HG03571 (cell line): ENCODE data around the gene MAGI3.
"Not testable (repeated sequence)": the region's sequence is repeated elsewhere in the genome, so short reads cannot be mapped to it uniquely, and the experiment has no call there.

Source experiments
- ATAC-seq: cut with Tn5 transposase; IDR thresholded peaks from one replicate; pipeline ENCODE4 v1.9.1; 2021; ENCODE audit not compliant: unreplicated experiment

Gene MAGI3

DNA sequence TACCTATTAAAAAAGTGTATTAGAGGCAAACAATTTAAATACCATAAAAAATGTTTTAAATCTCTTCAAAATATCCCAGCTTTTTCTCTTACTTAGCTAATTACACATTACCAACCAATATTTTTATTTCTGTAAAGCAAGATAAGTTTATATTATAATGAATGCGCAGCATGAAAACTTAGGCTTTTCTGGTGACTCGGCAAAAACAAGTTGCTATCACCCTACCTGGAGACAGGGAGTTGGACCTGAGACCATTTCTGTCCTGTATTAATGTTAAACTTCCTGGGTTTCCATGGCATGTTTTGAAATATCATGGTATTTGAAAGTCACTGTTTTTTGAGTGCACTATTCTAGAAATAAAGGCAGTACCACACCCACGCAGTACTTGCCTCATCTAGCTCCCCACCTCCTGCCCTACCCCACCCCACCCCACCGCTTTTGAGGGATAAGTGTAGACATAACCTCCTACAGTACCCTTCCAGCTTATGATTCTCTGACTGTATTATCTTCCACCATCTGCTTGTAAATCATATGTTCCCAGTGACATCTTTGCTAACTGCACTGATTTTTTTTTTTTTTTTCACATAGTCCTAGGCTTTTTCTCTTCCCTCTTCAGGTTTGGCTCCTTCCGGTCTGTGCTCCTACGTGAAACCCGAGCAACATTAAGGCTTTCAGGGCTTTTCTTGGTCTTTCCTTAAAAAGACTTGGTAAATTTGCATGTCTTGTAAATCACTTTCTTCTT, 291.5 kb downstream of the MAGI3 start:
- ATAC-seq, result no peak

DNA sequence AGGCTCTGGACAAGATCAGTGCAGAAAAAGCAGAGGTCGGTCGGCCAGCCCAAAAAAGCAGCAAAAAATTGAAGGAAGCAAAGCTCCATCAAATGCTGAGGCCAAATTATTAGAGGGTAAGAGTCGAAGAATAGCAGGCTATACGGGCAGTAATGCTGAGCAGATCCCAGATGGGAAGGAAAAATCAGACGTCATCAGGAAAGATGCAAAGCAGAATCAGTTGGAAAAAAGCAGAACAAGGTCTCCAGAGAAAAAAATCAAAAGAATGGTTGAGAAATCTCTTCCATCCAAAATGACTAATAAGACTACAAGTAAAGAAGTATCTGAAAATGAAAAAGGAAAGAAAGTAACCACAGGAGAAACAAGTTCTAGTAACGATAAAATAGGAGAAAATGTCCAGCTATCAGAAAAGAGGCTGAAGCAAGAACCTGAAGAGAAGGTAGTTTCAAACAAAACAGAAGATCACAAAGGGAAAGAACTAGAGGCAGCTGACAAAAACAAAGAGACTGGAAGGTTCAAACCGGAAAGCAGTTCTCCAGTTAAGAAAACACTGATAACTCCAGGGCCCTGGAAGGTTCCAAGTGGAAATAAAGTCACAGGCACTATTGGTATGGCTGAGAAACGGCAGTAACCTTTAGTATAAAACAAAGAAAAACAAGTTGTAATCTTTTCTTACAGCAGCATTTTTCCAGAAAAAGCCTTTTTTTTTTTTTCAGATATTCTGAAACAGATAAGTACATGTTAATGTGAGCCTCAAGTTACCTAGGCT, 293.3 kb downstream of the MAGI3 start:
- ATAC-seq, result no peak

DNA sequence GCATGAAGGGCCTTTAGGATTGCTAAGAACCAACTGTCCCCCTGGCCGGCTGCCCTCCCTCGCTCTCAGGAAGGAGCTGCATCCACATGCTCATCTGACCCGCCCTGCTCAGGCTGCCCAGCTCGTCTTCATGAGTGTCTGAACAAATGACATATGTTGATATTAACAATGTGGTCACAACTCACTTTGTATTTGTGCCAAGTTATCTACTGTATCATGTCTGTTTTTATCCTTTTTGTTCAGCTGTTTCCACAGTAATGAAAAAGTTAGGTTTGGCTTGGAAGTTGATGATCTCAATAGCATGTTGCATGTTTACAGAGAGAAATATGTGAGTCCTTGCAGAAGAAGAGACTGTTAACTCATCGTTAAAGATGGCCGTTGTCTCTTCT, 293.8 kb downstream of the MAGI3 start:
- no peak for ATAC-seq

DNA sequence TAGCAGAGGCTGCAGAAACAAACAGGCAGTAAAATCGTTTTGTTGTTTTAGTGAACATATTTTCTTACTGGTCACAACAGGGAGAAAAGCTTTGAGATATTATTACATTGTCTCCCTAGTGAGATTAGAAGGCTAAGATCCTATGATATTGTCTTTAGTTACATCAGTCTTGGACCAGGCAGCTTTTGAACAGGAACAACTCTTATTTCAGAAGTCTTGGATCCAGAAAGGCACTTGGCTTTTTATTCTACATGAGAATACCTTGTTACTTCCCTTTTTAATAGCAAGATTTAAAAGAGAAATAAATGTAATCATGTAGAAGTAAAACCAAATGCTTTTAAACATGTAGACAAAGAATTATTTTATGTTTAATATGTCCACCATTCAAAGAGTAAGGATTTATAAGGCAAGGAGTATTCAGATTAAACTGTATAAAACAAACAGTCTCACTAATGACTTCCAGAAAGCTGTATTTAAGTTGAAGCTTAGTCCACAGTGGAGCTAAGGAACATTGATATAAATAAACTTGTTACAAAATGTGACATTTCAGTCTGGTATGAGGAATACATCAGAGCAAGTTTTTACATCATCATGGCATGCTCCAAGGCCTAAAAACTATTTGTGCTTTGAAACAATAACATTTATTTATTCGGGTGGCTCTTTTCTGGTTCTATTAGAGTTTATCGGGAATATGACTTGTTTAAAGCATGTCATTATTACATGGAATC, 296.7 kb downstream of the MAGI3 start:
- ATAC-seq, result no peak

DNA sequence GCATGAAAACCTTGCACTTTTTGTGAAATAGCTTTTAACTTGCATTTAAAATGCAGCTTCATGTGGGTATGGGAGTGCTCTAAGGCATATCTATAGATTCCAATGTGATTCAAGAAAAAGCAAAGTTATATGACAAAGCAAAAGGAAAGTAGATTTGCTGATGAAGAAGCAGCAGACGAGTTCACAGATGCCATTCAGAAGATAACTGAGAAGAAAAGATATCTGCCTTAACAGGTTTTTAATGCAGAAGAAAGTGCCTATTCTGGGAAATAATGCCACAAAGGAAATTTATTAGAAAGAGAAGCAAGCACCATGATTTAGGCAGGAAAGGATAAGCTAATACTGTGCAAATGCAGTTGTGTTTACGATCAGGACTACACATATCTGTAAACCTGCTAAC, 300.9 kb downstream of the MAGI3 start:
- no peak for ATAC-seq

DNA sequence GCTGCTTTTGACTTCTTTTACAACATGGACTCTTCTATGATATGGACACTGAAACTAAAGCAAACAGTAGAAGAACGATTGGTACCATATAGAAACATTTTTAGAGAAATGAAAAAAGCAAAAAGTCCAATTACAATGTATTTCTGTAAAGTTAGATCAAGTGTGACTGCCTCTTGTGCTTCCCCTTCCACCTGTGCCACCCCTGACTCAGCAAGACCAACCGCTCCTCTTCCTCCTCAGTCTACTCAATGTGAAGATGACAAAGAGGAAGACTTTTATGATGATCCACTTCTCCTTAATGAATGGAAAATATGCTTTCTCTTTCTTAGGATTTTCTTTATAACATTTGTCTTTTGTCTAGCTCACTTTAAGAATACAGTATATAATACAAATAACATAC, 302.0 kb downstream of the MAGI3 start:
- ATAC-seq, result no peak

DNA sequence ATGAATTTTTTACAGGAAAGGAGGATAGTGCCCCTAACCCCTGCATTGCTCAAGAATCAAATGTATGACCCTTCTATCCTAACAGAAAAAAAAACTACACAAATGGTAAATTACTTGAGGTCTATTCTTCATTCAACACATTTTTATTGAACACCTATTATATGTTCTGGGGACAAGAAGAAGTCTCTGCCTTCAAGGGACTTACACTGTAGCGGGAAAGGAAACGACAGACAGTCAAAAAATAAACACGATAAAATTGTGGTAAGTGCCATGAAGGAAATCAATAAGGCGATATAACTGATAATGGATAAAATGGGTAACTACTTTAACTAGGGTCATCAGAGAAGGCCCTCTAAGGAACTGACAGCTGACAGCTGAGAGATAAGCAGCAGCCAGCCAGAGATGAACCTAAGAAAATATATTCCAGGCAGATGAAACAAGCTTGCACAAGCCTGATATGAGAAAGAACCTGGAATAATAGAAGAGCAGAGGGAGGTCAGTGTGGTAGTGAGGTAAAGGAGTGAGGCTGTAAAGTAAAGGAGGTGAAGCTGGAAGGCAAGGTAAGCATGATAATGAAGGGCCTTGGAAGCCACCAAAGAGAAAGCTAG, 302.6 kb downstream of the MAGI3 start:
- ATAC-seq, result no peak

DNA sequence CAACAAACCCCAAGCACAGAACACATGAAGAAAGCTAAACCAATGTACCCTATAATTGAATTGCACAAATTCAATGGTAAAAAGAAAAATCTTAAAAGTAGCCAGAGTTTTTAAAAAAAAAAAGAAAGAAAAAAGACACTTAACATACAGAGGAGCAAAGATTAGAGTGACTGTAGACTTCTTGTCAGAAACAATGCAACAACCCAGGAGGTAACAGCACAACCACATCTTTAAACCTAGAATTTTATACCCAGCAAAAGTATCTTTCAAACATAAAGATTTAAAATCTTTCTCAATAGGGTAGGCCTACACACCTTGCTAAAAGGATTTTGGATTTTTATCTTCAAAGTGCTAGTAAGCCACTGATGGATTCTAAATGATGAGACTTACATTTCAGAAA, 304.6 kb downstream of the MAGI3 start:
- ATAC-seq, result no peak

DNA sequence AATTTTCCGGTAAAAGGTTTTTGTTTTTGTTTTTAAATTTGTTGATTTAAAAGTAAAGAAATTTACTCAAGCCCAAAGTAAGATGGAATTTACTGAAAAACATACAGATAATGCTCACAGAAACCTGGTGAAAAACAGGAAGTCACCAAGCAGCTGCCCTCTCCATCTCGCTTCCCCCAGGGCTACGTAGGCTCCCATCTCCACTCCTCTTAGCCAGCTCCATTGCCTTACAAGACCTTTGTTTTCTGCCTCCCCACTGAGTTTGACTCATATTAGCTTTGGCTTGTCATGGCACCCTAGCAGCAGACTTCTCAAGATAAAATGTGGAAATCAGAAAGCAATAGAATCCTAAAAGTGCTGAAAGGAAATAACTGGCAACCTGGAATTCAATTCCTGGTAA, 311.1 kb downstream of the MAGI3 start:
- no peak for ATAC-seq

DNA sequence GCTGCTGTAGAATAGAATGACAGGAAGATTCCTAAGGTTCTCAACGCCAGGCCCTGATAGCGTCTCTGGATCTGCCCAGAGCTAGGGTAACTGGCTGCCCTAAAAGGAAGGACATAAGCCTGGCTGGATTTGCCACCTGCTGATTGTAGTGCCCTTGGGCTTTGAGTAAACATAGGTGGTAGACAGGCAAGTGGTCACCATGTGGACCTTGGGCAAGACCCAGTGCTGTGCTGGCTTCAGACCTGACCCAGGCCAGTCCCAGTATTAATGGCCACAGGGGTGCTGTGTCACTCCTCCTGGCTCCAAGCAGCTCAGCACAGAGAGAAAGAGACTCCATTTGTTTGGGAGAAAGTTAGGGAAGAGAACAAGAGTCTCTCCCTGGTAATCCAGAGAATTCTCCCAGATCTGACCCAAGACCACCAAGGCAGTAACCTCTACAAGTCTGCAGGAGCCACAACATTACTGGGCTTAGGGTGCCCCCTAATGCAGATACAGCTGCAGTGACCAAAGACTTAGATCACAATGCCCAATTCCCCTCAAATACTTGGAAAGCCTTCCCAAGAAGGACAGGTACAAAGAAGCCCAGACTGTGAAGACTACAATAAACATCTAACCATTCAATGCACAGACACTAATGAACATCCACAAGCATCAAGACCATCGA, 324.4 kb downstream of the MAGI3 start:
- no peak for ATAC-seq

DNA sequence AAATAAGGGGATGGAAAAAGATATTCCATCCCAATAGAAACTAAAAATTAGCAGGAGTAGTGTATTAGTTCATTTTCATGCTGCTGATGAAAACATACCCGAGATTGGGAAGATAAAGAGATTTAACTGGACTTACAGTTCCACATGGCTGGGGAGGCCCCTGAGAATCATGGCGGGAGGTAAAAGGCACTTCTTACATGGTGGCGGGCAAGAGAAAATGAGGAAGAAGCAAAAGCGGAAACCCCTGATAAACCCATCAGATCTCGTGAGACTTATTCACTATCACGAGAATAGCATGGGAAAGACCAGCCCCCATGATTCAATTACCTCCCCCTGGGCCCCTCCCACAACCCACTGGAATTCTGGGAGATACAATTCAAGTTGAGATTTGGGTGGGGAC, 327.2 kb downstream of the MAGI3 start:
- ATAC-seq, result not testable (repeated sequence)

DNA sequence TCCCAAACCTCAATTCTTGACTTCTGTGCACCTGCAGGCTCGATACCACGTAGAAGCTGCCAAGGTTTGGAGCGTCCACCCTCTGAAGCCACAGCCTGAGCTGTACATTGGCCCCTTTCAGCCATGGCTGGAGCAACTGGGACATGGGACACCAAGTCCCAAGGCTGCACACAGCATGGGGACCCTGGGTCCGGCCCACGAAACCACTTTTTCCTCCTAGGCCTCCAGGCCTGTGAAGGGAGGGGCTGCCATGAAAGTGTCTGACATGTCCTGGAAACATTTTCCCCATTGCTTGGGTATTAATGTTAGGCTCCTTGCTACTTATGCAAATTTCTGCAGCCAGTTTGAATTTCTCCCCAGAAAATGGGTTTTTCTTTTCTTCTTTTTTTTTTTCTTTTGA, 328.3 kb downstream of the MAGI3 start:
- not testable (repeated sequence) for ATAC-seq

DNA sequence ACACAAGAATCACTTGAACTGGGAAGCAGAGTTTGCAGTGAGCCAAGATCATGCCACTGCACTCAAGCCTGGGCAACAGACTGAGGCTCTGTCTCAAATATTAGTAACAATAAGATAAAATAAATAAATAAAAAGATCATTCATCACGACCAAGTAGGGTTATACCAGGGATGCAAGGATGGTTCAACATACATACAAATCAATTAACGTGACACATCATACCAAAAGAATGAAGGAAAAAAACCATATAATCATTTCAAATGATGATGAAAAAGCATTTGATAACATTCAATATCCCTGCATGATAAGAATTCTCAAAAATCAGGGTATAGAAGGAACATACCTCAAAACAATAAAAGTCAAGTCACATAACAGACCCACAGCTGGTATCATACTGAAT, 330.7 kb downstream of the MAGI3 start:
- ATAC-seq, result no peak

DNA sequence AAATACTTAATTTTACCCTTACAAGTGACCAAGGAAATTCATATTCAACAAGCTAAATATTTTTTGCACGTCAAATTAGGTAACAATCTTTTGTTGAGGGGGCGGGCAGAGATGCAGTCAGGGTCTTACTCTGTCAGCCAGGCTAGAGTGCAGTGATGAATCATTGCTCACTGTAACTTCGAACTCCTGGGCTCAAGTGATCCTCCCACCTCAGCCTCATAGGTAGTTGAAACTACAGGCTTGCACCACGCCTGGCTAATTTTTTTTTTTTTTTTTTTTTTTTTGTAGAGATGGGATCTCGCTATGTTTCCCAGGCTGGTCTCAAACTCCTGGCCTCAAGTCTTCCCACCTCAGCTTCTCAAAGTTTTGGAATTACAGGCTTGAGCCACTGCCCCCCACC, 342.5 kb downstream of the MAGI3 start:
- ATAC-seq, result no peak

DNA sequence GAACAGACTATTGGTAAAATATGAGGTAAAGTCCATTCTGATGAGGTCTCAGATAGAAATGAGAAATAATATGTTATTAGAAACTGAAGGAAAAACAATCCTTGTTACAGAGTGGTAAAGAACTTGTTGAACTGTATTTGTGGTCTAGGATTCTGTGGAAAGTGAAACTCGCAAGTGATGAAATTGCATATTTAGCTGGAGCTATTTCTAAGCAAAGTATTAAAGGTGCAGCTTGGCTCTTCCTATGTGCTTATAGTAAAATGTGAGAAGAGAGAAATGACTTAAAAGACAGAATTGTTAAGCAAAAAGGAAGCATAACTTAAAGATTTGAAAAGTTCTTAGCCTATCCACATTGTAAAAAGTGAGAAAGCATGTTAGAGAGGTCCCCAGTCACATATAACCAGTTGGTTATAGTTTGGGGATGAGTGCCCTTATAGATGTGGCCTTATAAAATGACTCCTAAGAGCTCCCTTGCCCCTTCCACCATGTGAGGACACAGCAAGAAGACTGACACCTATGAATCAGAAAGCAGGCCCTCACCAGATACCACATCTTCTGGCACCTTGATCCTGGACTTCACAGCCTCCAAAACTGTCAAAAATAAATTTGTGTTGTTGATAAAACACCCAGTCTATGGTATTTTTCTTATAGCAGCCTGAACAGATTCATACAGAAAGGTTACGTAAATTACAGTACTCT, 344.2 kb downstream of the MAGI3 start:
- ATAC-seq, result no peak
